ENCODE data around the gene CBFA2T3.
A peak's percentile ranks its signal among the peaks of the same experiment; 100 is the strongest.

CBFA2T3 gene

GRCh38 chr16:88856828-88857727, 119.9 kb downstream of the CBFA2T3 start, which contains the start of the genes GALNS and TRAPPC2L:
GALNS (minus strand) TSS chr16:88856947; CDS start chr16:88856877, 70 bp downstream.
TRAPPC2L (plus strand) TSS chr16:88857127; CDS start chr16:88857151, 24 bp downstream.
- DNase-seq (ENCODE audit: low read depth): peak; percentile 85

- no peak for DNase-seq (ENCODE audit: low read depth)
Measured at GRCh38 chr16:88856122-88856827, 120.7 kb downstream of the CBFA2T3 start.

- no peak for DNase-seq (ENCODE audit: low read depth)
Measured at GRCh38 chr16:88855736-88856121, 121.3 kb downstream of the CBFA2T3 start.

- no peak for DNase-seq (ENCODE audit: low read depth)
Measured at GRCh38 chr16:88855176-88855575, 121.8 kb downstream of the CBFA2T3 start.

GRCh38 chr16:88854306-88855111, 122.5 kb downstream of the CBFA2T3 start:
- no peak for DNase-seq (ENCODE audit: low read depth)

- DNase-seq (ENCODE audit: low read depth): no peak
Measured at GRCh38 chr16:88853325-88853941, 123.6 kb downstream of the CBFA2T3 start.

GRCh38 chr16:88851616-88852015, 125.4 kb downstream of the CBFA2T3 start:
- DNase-seq (ENCODE audit: low read depth): no peak

GRCh38 chr16:88850531-88851199, 126.3 kb downstream of the CBFA2T3 start:
- DNase-seq (ENCODE audit: low read depth): no peak

- no peak for DNase-seq (ENCODE audit: low read depth)
Measured at GRCh38 chr16:88848557-88848956, 128.4 kb downstream of the CBFA2T3 start.

GRCh38 chr16:88847654-88848053, 129.4 kb downstream of the CBFA2T3 start:
- DNase-seq (ENCODE audit: low read depth): no peak

- DNase-seq (ENCODE audit: low read depth): no peak
Measured at GRCh38 chr16:88846088-88846487, 130.9 kb downstream of the CBFA2T3 start.

- no peak for DNase-seq (ENCODE audit: low read depth)
Measured at GRCh38 chr16:88844419-88845036, 132.5 kb downstream of the CBFA2T3 start.

GRCh38 chr16:88843256-88843655, 133.8 kb downstream of the CBFA2T3 start:
- no peak for DNase-seq (ENCODE audit: low read depth)

- DNase-seq (ENCODE audit: low read depth): no peak
Measured at GRCh38 chr16:88842806-88843205, 134.2 kb downstream of the CBFA2T3 start.

GRCh38 chr16:88842308-88842756, 134.7 kb downstream of the CBFA2T3 start:
- no peak for DNase-seq (ENCODE audit: low read depth)

- no peak for DNase-seq (ENCODE audit: low read depth)
Measured at GRCh38 chr16:88841521-88842307, 135.3 kb downstream of the CBFA2T3 start.

GRCh38 chr16:88840600-88841215, 136.3 kb downstream of the CBFA2T3 start:
- no peak for DNase-seq (ENCODE audit: low read depth)

GRCh38 chr16:88839745-88840599, 137.0 kb downstream of the CBFA2T3 start:
- DNase-seq (ENCODE audit: low read depth): no peak
